Activated T-cell treated with anti-CD3 and anti-CD28 coated beads for 24 hours (primary cell): Measurements from ENCODE around the gene EIF2B2.

Experiments used
- DNase-seq: peaks from one replicate; pipeline ENCODE4 v3.0.0-alpha.2; 2020; ENCODE audit warnings: low read depth

The EIF2B2 gene

DNA sequence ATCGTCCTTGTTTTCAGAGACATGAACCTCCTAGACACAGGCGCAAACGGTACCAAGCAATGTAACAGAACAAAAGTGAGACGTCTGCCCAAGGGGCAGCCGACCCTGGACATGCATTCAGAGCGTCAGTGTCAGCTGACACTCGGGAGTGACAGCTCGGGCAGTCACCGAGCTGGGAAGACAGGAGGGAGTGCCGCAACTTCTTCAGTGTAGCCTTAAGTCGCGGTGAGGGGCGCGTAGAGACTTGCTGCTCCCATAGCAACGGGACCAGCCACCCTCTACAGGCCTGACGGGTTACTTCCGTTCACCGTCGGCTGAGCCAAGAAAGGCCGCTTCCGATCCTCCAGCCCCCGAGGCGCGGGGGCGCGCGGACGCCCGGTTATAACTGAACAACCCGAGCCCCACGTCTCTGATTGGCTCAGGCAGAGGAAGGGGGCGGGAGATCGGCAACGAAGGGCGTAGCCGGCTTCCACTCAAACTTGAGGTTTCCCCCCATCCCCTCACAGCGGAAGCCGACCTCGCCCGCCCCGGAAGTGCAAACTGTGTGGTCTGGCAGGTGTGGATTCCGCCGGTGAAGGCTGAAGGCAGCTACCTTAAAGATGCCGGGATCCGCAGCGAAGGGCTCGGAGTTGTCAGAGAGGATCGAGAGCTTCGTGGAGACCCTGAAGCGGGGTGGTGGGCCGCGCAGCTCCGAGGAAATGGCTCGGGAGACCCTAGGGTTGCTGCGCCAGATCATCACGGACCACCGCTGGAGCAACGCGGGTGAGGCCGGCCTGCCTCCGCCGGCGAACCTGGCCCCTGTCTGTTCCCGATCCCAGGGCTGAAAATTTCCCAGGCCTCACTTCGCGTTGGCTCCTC, at the start of gene EIF2B2:
EIF2B2 (plus strand) TSS at position 530 of the 858 bp plus-strand sequence; CDS start at position 600, 70 bp downstream.
- DNase-seq, result peak; percentile 98

DNA sequence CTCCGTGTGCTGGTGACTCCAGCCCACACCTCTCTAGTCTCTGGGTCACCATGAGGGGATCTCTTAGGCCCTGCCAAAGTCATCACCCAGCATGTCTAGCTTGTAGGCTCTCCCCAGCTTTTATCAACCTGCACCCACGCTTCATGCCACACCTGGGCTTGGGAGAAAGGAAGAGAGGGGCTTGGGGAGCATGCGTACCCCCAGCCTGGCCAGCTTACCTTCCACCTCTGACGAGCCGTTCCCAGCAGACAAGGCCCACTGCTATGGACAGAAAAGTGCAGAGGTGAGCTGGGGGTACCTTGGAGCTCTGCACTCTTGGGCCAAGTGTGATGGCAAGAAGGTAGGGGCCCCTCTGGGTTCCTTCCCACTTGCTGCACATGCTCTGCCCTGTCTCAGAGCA, 49.0 kb upstream of the EIF2B2 start:
- DNase-seq, result no peak

DNA sequence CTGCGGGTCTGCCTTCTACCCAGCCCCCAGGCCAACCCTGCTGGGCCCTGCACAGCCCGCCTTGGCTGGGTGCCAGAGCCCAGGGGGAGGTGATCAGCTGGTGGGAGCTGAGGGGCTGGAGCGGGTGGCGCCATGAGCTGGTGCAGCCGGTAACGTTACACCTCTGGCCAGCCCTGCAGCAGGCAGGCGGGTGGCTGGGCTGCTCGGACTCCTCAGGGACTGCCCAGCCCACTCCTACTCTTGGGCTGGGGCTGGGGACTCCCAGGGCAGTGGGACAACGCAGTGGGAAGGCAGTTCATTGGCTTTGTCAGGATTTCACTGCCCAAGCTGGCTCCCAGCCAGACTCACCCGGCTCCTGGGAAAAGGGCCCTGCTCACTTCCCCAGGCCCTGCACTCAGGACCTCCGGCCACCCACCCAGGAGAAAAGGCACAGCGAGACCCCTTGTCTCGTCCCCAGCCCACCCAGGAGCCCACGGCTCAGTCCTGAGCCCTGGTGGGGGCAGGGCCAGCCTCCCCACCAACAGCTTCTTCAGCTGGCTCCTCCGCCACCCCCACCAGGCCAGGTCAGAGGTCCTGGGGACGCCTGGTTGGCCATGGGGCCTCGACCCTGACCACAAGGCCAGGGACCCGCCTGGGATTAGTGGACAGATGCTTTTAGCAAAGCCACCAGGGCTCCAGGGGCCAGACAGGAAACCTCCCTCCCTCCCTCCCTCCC, 48.3 kb upstream of the EIF2B2 start:
- DNase-seq, result no peak

DNA sequence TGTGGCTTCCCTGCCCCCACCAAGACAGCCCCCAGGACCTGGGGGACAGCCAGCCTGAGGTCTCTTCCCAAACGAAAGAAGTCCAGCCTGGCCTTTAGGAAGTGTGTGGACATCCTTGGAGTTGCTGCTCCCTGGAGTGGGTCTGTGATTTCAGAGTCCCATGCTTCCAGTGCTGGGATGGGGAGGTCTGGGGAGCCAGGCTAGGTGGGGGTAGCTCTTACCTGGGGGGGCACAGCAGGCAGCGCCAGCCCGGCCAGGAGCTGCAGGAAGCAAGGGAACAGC, 47.8 kb upstream of the EIF2B2 start:
- no peak for DNase-seq

DNA sequence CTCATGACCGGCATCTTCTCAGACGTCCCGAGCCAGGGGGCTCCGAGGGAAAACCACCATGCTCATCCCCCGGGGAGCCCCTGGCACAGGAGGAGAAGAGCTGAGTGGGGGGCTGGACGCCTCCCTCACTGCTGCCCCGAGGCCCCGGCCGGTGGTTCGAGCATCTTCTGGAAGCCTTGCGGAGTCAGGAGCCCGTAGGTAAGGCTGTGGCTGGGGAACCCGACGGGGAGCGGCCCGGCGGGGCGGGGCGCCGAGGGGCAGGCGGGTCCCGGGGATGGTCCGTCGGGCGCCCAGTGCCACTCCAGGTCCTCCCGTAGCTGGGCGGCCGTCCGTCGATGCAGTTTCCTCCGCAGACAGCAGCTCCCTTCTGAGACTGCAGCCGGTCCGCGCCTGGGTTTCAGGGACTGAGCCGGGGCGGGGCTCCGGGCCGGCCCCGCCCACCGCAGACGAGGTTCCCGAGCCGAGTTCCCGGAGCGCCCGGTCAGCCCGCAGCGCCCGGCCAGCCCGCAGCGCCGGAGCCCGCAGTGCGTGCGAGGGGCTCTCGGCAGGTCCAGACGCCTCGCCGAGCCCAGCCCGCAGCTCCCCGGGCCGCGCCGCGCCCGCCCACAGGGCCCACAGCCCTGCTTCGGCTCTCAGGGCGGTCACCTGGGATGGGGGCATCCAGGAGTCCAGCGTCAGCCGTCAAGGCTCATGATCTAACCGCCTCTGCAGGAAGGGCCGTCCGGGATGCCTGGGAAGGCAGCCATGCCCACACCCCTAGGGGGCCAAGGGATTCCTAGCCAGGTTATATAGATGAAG, 47.3 kb upstream of the EIF2B2 start, which contains the start of gene PGF:
PGF (minus strand) TSS at position 369 of the 798 bp plus-strand sequence; CDS start at position 14, 355 bp downstream.
- DNase-seq, result no peak

DNA sequence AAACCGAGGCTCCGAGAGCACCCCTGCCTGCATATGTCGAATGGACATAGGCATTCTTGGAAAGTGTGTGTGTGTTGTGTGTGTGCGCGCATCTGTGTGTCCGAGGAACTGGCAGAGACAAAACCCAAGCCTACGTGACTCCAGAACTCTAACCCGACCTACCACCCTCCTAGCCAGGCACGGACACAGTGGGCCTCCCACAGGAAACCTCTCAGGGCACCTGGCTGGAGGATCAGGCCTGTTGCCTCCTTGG, 46.8 kb upstream of the EIF2B2 start:
- no peak for DNase-seq

DNA sequence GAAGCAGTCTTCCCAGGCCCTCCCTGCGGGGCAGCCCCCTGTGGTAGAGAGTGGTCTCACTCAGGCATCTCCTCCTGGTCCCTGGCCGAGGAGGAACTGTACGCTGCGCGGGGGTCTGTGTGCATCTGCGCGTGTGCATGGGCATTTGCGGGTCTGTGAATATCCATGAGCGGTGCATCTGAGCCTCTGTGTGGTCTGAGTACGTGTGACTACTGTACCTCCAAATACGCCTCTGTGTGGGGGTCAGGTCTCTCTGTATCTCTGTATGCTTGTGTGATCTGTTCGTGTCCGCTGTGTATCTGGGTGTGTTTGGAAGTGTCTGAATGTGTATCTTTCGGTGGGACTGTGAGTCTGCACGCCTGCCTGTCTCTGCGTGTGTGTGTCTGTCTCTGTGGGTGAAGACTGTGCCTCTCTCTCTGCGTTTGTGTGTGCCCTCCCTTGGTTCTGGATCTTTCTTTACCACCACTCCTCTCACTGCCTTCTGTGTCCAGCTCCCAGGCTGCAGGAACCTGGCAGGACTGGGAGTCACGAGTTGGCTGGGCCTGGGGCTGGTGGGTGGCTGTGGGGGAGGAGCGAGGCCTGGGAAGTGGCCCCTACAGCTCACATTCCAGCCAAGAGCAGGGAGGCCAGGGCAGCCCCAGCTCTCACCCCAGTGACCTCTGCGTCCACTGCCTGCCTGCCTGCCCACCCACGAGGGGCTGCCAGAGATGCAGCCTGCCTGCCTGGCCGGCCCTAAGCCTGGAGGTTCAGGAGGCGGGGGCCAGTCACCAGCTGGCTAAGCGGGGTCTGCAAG, 46.2 kb upstream of the EIF2B2 start:
- DNase-seq, result no peak

DNA sequence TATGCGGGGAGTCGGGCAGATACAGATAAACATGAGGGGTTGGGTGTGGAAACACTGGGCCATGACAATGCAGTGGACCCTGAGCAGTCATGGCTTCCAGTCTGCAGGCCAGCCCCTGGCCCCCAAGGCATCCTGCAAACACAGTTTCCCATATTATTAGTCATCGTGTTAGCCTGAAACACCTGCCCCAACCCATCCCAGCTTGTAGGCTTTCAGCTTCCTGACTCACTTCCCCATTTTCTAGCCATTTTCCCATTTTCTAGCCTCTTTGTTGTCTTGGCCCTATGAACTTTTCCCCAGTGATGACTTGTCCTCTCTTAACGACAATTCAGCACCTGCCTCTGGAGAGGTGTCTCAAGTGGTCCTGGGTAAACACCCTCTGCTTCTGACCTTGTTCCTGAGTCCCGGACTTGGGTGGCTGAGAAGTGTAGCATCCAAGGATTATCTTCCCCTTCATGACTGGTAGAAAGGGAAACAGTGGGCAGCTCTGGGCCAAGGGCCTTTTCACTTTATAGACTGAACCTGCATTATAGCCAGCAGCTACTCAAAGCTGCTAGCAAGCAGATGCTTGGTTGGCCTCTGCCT, 43.0 kb upstream of the EIF2B2 start:
- DNase-seq, result no peak

DNA sequence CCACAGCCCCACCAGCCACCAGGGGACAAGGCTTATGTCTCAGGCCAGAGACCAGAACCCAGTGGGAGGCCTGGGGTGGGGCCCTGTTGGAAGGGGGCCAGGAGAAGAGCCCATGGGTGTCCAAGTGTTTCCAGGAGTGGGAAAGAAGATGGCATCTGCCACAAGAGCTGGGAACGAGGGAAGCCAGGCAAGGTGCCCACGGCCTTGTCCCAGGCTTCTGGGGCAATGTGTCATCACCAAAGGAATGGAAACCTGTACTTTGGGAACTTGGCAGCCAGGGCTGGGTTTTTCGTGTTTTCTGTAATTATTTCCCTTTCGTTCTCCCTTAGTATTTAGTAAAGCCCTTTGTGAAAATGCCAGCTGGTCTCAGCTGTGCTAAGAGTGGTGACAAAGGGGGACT, 42.0 kb upstream of the EIF2B2 start:
- no peak for DNase-seq

DNA sequence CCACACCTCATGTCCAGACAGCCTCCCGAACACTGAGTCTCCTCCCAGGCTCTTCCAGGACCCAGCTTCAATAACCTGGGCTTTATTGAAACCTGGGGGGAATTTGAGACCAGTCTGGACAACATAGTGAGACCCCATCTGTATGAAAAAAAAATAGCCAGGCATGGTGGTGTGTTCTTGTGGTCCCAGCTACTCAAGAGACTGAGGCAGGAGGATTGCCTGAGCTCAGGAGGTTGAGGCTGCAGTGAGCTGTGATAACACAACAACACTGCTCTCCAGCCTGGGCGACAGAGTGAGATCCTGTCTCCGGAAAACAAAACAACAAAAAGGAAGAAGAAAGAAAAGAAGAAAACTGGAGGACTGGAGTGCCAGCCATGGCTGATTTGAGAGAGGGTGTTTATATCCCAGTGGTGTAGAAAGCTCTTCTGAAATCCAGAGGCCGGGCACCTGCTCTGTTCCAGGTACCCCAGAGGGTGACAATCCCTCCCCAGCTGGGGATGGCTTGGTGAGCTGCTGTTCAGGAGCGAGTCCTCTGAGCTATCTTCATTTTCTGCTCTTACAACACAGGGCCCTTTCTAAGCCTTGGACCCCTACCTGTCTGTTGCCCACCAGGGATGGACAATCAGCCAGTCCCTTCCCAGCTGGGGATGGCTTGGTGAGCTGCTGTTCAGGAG, 41.3 kb upstream of the EIF2B2 start:
- DNase-seq, result no peak

DNA sequence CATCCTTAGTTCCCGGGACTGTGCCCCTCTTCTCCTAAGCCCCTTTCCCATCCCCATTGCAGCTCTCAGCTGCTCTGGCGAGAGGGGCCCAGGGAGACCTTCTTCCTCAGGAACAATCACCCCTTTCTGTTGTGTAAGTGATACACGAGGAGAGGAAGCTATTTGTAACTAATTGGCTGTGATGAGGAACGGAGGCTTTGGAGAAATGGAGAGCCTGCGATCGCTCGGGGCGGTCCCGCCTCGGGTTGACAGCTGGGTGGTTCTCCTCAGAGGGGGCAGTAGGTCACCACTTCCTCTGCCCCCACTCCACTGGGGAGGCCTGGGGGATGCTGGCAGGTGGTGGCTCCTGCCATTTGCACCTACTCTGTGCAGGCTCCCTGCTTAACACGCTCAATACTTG, 40.7 kb upstream of the EIF2B2 start:
- no peak for DNase-seq

DNA sequence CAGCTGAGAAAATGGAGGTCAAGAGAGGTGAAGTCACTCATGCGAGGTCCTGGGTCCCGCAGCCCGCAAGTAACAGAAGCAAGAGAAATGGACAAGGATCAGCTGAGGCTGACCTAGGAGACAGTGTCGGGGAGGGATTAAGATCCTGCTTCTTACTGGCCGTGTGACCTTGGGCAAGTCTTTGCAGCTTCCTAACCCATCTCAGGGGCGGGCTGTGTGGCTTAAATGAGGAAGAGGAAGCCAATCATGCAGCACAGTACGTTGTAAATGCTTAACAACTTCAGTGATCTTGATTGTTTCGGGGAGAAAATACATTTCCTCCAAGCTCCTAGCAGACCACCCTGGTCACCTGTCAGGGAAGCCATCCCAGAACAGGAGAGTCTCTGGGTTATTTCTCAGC, 40.2 kb upstream of the EIF2B2 start:
- no peak for DNase-seq

DNA sequence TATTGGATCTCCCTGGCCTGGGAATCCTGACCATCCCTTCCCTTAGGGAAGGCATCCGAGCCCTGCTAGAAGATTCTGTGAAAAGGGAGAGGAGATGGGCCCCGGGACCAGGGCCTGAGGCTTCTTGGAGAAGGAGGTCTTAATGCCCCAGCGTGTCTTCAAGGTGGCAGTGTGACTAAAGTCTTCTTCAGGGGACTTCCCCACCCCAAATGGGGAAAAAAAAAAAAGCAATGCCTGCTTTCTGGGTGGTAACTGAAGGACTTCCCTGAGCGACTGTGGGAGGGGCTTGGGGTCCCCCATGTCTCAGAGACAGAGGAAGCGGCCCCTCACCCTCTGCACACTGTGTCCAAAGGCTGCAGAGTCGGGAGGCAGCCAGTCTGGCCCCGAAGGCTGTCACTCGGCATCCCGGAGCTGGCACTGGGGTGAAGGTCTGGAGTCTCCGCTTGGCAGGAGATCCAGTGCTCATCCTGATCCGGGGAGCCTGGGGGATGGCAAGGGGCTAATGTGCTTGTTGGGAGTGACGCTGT, 39.5 kb upstream of the EIF2B2 start:
- no peak for DNase-seq

DNA sequence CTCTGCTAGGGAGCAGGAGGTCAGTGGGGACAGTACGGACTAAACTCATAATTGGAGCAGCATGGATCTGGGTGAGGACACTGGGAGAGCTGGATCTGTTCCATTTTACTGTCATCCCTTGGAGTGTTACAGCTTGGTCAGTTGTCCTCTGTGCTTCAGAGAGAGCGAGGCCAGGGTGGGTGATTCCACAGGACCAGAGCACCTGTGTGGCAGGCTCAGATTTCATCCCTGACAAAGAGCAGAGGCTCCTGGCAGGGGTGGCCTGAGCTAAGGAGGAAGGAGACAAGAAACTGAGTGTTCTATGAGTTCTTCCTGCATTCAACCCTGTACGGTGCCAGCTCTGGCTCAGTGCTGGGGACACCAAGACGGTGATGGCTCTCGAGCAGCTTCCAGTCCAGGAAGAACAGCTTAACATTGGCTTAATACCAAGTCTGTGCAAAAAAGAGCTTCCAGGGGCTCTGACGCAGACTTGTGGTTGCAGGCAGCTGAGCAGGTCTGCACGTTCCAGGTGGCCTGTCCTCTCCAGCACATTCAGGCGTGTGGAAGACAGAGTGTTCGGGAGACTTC, 38.9 kb upstream of the EIF2B2 start:
- DNase-seq, result no peak

DNA sequence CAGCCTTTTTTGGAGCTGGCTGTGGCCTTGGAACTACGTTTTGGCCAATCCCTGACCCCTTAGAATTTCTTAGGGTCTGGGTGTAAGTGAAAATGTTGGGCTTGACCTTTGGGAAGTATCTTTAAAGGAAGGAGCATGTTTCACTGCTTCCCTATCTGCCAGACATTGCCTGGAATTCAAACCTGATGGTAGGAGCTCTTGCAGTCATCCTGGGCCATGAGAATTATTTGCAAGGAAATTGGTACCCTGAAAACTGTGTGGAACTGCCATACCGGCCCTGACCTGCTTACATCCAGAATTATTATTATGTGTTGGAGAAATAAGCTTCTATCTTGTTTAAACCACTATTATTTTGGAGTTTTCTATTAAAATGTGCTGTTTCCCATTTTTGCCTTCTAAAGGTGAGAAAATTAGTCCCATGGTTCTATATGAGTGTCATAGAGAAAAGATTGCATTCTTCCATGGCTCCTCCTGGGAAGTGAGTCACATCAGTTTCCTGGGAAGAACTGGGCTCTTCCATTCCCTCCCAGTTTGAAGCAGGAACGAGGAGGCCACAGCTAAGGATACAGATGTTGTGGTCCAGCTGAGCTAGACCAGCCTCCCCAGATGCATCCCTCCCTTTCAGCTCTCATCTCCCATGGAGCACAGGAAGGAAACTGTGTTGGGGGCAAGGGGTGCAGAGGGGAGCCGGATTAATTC, 37.8 kb upstream of the EIF2B2 start:
- no peak for DNase-seq

DNA sequence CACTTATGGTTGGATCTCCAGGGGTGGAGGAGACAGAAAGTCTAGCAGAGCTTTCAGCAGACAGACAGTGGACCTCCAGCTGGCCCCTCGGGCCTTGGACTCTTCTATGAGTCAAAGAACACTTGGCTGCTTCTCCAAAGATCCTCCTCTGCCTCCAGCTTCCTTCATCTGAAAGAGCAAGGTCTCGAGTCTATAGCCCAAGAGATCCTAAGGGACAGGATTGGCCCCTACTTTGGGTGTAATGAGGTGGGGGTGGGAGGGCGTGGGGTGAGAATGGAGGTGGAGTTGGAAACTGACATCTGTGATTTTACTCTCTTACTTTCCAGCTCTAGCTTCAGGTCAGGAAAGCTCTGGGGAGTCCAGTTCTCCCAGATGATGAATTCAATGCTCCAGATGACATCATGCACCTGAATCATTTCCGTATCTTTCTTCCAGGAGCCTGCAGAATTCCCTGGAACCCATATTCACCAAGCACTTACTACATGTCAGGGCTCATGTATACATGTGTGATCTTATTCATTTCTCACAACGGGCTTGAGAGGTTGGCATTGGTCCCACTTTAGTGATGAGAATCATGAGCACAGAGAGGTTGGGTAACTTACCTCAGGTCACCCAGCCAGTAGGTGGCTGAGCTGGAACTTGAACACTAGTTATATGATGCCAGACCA, 37.1 kb upstream of the EIF2B2 start:
- no peak for DNase-seq

DNA sequence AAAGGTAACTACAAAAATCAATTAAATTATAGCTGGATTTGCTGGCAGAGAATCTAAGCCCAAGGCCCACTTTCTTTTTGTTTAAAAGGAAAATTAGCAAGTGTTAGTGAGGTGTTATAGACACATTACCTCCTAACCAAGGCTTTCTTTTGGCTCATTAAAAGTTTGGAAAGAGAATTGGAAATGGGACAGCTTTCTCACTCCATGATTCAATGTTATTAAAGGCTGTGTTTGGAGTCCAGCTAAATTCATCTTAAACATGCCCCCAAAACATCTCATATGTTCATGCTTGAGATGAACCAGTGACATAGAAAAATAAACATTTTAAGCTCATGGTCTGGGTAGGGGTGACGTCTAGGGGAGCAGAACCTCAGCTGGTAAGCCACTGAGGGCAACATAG, 33.9 kb upstream of the EIF2B2 start:
- no peak for DNase-seq

DNA sequence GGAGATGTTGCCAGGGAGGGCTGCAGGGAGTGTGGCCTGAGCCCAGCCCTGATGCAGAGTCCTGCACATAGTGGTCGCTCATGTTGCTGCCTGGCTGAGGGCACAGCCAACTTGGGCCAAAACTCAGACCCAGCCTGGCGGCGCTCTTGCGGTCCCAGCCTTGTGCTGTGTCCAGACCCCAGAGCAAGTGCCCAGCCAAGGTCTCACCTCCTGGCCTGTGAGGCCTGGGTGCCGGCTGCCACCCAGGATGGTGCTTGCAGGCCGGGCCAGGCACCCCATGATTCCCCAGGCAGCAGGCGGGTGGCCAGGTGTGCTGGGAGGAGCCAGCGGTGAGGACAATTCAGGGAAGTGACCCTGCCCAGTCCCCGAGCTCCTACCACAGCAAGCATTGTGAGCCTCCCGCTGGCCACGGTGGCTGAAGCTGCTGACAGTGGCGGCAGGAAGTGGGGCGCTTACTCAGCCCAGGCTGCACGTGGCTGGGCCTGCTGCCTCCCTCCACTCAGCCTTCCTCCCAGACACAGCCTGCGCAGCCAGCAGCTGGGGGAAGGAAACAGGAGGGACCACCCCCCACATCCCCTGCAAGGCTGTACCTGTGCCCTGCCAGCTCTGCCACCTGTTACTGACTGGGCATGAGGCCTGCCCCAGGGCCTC, 29.6 kb upstream of the EIF2B2 start:
- DNase-seq, result peak; percentile 11

DNA sequence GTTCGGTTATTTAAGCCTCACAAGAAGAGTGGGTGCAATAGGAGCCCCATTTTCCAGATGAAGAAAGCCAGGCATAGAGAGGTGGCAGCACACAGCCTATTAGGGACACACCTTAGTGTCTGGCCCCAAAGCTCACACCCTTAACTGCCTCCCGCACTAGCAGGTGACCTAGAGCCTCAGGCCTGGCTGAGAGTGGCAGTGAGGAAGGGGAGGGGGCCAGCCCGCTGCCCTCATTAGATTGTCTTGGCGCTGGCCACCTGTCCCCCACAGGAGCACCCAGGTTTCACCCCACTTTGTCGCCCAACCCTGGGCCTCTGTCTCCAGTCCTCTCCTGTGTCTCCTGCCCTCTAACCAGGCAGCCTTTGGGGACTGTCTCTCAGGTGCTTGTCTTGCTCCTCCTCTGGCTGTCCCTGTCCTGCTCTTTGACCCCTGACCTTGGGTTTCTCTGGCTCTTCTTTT, 28.8 kb upstream of the EIF2B2 start:
- DNase-seq, result no peak
